HG03103 (cell line): ENCODE results near the gene CD9.
"Not testable (repeated sequence)": the region's sequence is repeated elsewhere in the genome, so short reads cannot be mapped to it uniquely, and the experiment has no call there.

Experiments
- ATAC-seq: cut with Tn5 transposase; IDR thresholded peaks from one replicate; pipeline ENCODE4 v1.9.1; 2021; ENCODE audit warnings: low read depth; ENCODE audit not compliant: unreplicated experiment

Gene CD9

DNA sequence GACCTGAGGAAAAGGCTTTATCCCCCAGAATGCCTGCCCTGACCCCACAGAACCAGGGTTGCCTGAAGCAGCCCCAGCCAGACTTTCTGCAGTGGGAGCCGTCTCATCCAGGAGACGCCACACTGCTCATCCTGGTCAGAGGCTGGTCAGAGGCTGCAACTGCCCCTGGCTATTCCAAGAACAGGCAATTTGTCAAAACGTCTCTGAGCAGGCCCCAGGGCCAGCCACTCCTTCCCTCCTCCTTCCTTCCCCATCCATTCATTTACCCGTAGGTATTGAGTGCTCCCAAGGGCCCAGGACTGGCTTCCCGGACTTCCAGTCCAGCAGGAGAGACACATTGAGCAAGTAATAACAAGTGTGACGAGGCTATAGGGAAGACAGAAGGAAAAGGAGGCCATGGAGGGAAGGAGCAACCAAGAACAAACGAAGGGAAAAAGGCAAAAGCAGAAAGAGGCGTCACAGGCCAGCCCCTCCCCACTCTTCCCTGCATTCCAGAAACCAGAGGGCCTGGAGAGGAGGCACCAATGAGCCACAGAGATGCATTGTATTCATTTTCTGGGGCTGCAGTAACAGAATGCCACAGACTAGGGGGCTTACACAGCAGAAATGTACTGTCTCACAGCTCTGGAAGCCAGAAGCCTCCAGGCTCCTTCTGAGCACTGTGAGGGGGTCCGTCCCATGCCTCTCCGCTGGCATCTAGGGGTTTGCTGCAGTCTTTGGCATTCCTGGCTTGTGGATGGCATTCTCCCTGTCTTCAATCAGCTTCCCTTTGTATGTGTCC lies 21.0 kb upstream of the CD9 start:
- no peak for ATAC-seq

DNA sequence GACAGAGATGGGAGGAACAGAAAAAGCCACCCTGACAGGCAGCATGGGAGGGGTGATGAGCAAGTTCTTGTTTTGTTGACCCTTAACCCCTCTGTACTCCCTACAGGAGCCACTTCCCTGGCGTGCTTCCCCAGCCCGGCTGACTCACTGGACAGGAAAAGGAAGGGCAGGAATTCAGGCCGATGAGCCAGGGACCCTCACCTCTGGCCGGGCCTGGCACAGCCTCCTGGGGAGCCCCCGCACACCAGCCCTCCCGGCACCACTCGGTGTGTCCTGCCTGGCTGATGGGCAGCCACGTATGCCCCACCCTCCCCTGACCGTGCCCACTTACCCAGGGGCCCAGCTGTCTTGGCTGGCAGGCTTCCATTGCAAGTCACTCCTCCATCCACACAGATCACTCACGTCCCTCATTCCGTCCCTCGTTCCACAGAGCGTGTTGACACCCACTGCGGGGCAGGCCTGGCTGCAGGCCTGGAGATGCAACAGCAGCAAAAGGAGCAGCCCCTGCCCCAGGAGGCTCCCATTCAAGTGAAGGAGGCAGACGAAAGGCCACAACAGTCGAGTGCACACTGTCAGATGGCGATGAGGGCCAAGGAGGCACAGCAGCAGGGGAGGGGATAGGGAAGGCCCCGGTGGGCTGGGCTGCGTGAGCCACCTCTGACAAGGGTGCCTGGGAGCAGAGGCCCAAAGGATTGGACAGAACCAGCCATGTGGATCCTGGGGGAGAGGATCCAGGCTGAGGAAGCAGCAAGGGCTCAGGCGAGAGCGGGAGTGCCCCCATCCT lies 19.7 kb upstream of the CD9 start:
- ATAC-seq = no peak

DNA sequence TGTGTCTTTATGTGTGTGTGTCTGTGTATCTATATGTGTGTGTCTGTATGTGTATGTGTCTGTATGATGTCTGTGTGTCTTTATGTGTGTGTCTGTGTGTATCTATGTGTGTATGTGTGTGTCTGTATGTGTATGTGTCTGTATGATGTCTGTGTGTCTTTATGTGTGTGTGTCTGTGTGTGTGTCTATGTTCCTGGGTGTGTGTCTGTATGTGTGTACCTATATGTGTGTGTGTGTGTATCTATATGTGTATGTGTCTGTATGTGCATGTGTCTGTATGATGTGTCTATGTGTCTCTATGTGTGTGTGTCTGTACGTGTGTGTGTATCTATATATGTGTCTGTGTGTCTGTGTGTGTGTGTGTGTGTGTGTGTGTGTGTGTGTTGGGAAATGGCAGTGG lies 19.0 kb upstream of the CD9 start:
- ATAC-seq = no peak

DNA sequence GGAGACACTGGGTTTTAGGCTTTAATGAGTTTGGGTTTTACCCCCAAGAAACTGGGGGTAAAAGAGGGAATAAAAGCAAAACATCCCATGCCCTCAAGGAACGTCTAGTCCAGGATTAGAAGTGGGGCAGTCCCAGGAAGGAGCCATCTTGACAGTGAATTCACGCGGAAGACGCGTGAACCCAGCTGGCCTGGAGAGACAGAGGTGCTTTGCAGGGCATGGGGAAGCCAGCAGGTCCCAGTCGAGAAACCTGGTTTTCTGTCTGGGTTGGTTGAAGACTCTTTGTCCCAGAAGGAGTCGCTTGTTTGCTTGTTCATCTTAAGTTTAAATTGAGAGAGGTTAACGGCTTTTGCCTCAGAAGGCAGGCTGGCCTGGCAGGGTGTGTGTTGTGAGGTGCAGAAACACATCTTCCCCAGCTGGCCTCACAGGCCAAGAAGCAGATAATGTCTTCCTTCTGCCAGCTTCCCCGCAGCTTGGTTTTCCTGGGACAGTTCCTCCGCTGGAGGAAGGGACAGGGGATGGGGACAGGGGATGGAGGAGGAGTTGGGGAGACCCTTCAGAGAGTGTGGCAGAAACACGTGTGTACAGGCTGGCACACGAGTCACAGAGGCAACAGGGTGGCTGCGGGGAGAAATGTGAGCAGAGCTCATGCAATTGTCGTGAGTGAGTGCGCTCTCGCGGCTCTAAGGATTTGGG lies 18.5 kb upstream of the CD9 start:
- no peak for ATAC-seq

DNA sequence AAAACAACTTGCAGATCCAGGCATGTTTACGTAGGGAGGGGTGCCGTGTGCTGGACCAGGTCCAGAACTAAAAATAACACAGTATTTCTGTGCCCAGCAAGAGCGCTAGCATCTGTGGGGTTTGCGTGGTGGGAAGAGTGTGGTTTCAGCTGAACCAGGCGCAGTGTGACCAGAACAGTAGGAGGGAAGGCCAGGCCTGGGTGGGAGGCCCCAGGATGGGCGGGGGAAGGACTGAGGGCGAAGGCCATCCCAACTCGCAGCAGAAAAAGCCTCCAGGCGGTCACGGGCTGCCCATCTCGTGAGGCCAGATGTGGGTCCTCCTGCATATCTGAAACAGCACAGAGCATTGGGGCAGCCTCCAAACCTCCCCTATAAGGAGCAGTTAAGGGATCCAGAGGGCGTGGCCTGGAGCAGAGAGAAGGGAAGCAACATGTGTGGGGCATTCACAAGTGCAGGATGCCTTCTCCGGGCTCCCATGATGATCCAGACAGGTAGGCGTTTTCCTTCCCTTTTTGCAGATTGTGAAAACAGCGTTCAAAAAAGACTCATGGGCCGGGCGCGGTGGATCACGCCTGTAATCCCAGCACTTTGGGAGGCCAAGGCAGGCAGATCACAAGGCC lies 17.8 kb upstream of the CD9 start:
- ATAC-seq = no peak

DNA sequence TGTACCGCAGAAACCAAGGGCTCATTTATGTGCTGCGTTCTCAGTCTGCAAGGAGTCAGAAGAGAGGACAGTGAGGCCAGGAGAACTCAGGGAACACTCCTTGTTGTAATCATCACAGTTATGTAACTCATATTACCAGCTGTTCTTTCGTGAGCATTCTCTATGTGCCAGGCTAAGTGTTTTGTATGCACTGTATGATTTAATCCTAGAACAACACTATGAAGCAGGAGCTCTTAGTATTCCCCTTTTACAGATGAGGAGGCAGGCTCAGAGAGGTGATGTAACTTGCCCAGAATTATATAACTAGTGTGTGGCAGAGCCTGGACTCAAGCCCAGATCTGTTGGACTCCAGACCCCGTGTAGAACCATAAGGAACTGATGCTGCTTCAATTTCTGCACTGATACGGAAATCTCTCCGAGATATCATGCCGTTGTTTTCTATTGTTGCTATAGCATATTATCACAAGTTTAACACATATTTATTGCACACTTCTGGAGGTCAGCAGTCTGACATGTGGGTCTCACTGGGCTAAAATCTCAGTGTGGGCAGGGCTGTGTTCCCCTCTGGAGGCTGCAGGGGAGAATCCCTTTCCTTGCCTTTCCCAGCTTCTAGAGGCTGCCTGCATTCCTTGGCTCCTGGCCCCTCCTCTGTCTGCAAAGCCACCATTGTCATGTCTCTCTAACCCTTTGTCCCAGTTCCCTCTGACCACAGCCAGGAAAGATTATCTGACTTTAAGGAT lies 16.3 kb upstream of the CD9 start:
- ATAC-seq = no peak

DNA sequence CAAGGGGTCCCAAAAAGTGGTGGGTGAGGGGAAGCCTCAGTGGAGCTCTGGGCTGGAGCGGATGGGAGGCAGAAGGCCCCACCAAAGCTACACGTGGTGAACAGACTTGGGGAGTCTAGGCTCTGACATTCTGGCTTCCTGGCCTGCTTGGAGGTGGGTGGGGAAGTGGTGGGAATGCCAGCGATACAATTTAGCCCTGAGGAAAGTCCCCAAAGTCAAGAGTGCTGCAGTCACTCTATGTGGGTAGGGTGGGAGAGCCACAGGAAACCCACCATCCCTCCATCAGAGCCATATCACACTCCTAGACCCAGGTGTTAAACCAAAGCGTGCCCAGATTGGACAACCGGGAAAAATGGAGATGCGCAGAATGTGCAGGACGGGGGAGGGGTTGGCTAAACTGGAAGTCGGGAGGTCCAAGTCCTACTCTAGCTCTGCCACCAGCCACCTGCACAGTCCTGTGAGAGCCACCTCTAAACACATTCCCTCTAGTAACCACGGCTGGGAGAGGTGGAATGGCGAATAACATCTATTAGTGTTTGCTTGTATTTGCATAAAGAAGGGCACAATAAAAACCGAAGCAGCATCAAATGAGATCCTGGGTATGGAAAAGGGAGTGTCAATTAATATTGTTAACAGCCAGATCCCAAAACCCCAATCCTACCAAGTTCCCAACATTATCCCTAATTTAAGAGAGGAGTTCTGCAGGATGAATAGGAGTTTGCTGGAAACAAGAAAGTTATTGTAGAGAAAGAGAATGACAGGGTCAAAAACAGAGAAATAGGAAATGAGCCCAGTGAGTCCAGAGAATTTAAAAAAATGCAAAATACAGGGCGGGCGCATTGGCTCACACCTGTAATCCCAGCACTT lies 14.0 kb upstream of the CD9 start:
- ATAC-seq = no peak

DNA sequence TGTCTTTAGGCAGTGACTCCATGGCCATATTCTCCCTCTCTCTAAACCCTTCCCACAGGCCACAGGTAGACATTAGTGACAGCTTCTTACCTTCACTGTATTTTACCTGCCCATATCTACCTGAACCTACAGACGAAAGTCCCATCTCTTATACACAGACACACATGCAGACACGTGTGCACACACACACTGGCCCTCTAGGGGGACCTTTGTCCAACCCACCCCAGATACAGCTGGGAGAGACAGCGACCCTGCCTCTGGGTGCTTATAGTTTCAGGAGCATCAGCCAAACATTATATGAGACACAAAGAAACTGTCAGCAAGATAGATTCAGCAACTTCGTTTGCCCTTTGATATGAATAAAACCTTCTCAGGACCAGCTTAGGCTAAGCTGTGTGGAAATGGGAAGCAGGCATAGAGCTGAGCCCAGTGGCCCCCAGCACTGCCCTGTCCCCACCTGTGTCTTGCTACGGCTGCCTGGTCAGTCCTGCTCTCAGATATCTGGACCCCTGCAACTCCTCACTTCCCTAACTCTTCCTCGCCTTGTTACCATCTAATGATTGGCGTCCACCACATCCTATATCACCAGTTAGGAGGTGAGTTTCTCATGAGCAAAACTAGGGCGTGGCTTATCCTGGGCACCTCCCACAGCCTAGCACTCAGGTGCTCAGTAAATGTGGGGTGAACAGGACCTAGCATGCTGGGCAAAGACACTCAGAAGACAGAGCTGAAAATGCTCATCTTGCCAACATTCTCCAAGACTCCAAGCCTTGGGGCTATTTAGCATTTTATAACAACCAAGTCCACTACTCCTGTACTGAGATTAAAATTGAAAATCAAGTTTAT lies 12.0 kb upstream of the CD9 start:
- ATAC-seq = no peak

DNA sequence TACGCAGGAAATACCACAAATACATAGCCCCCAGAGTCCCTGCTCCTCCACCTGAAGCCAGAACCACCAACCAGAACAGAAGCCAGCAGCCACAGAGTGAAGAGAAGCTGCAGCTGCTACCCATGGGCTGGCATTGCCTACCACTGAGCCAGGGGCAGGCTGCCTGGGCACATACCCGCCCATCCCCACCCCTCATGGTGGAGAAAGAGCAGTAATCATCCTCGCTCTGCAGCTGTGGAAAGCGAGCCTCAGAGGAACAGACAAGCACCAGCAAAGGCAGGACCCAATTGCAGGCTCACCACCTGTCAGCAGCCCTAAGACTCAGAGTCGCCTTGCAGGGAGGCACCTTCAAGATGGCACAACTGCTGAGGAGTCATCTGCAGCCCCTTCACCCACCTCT lies 11.2 kb upstream of the CD9 start:
- ATAC-seq = no peak

DNA sequence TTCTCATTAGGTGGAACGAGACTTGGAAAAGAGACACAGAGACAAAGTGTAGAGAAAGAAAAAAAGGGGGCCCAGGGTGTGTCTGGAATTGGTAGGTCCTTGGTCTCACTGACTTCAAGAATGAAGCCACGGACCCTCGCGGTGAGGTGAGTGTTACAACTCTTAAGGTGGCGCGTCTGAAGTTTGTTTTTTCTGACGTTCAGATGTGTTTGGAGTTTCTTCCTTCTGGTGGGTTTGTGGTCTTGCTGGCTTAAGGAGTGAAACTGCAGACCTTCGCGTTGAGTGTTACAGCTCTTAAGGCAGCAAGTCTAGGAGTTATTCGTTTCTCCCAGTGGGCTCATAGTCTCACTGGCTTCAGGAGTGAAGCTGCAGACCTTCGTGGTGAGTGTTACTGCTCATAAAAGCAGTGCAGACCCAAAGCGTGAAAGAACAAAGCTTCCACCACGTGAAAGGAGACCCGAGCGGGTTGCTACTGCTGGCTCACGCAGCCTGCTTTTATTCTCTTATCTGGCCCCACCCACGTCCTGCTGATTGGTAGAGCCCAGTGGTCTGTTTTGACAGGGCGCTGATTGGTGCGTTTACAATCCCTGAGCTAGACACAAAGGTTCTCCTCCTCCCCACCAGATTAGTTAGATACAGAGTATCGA lies 10.1 kb upstream of the CD9 start:
- ATAC-seq = not testable (repeated sequence)

DNA sequence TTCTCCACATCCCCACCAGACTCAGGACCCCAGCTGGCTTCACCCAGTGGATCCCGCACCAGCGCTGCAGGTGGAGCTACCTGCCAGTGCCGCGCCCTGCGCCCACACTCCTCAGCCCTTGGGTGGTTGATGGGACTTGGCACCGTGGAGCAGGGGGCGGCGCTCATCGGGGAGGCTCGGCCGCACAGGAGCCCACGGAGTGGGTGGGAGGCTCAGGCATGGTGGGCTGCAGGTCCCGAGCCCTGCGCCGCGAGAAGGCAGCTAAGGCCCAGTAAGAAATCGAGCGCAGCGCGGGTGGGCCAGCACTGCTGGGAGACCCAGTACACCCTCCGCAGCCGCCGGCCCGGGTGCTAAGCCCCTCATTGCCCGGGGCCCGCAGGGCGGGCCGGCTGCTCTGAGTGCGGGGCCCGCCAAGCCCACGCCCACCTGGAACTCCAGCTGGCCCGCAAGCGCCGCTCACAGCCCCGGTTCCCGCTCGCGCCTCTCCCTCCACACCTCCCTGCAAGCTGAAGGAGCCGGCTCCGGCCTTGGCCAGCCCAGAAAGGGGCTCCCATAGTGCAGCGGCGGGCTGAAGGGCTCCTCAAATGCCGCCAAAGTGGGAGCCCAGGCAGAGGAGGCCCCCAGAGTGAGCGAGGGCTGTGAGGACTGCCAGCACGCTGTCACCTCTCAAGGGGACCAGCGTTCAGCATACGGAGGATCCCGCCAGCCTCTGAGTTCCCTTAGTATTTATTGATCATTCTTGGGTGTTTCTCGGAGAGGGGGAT lies 9.3 kb upstream of the CD9 start:
- ATAC-seq = not testable (repeated sequence)

DNA sequence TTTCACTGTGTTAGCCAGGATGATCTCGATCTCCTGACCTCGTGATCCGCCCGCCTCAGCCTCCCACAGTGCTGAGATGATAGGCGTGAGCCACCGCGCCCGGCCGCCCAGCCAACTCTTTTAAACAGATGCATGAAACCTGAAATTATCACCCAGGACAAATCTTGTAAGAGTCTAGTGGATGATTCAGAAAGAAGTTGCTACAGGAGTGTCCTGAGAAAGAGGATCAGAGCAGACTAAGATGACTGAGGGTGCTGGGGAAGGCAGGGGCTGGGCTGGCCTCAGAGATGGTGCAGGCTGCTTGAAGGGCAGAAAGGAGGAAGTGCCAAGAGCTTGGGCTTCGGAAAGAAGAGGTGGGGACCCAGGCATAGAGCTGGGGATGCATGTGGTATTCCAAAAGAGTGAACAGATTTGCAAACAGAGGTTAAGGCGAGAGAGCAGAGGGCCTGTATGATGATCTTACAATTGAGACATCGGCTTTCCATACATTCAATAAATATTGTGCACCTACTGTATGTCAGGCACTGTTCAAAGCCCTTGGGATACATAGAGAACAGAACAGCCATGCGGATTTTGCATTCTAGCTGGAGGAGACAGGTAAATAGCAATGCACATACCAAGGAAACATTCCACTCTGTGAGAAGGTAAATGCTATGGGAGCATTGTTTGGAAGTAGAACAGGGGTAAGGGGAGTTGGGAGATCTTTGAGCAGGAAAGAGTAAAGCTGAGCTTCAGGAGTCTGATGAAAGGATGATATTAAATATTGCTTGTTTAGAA lies 7.4 kb upstream of the CD9 start:
- no peak for ATAC-seq

DNA sequence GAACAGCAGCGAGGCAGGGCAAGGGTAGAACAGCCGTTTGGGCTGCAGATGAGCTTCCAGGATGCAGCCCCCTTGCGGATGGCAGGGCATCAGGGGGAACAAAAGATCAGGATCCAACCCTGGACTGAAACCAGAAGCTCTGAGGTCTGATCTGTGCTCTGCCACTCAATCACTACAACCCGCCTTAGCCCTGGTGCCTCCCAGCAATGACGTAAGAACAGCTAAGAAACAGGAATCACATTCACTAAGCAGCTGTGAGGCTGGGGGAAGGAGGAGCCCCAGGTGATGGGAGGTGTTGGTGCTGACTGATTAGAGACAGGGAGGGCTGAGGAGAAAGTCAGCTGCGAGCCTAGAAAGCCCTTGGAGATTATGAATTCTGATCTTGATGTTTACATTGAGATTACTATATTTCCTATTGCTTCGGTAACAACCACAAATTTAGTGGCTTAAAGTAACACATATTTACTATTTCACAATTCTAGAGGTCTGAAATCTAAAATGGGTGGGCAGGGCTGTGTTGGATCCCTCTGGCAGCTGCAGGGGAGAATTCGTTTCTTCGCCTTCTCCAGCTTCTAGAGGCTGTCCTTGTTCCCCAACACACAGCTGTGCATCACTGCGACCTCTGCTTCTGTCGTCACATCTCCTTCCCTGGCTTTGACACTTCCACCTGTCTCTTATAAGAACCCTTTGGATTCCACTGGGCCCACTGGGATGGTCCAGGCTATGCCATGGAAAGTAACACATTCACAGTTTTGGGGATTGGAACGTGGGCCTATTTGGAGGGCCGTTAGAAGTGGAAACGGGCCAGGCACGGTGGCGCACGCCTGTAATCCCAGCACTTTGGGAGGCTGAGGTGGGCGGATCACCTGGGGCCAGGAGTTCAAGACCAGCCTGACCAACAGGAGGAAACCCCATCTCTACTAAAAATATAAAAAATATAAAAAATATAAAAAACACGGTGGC lies 6.1 kb upstream of the CD9 start:
- no peak for ATAC-seq

DNA sequence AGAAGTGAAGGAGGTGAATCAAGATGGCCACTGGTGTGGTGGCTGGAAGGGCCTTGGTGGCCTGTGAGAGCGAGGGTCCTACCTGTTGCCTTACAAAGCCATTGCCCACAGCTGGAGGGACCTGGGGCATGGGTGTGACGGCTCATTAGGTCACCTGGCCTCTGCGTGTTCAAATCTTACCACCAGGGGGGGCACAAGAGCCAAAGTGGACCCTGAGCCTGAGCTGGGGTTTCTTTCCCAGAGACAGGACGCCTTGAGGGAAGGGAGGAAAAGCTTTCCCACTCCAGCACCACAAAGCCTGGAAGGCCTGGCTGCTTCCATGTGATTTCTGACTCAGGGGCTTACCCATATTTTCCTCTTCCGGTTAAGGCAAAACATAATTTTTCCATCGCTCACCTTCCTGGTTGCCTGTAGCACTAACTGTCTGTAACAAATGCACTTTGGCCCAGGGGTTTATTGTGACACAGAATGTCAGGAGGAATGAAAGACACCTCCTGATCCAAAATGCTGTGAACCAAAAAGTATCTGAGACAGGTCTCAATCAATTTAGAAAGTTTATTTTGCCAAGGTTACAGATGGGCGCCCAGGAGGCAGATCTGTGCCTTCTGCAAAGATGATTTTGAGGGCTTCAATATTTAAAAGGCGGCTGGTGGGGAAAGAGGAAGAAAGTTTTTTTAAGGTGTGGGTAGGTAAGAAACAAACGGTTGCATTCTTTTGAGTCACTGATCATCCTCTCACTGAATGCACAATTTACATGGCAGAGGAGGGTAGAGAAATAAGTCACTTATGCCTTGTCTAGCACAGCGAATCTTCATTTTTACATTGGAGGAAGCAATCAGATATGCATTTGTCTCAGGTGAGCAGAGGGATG lies 4.3 kb upstream of the CD9 start:
- ATAC-seq = no peak

DNA sequence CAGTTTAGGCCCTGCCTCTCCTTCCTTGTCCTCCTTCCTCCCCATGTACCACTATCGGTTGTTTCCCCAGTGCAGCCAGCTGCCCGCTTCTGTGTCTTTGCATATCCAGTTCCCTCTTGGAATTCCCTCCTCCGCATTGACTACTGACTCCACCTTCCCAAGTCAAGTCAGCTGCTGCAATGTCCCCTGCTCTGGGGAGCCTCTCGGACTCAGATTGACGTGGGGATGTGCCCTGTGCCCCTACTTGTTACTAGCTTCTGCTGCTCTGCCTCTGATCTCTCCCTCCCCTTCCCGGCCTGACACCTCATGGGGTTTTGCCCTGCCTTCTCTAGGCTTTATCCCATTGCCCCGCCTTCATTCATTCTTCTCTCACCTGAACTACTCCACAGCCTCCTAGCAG lies 2.1 kb upstream of the CD9 start:
- ATAC-seq = no peak
